ENCODE data around the gene MPPED1. TPM values are rescaled to one million over a fixed set of nuclear protein-coding genes. Genes with fewer than 3 reads are reported as not detected.

MPPED1 gene
- total RNA-seq, 1 donor from 2014 or later: not detected

GRCh38 chr22:43409800-43410199, 2.0 kb upstream of the MPPED1 start:
- H3K9me3 Mint-ChIP-seq (ENCODE audit: unreplicated experiment): peaks cover 2% of the 10 kb centered on the region
- Histone ChIP-seq H3K36me3 (ENCODE audit: insufficient read depth, low read length) (no peaks in the 10 kb centered on the region), H3K9ac (ENCODE audit: low read length) (no peak overlapping the region), H3K27ac (ENCODE audit: low read depth, low read length) (no peak overlapping the region), H3K4me1 (ENCODE audit: insufficient read depth, low read length) (no peaks in the 10 kb centered on the region), H3K79me2 (ENCODE audit: insufficient read depth, low read length) (no peaks in the 10 kb centered on the region), H3K27me3 (ENCODE audit: insufficient read depth, low read length) (peaks cover 43% of the 10 kb centered on the region), H4K20me1 (ENCODE audit: insufficient read depth, low read length) (no peaks in the 10 kb centered on the region), H3K4me3 (ENCODE audit: insufficient read depth, low read depth, low read length) (no peak overlapping the region), H2AFZ (ENCODE audit: low read depth, low read length) (no peak overlapping the region), H3K4me2 (ENCODE audit: low read length) (no peak overlapping the region), H3K9me3 (ENCODE audit: insufficient read depth, low read depth, low read length) (no peaks in the 10 kb centered on the region)
- no peaks in the 10 kb centered on the region for H3K4me1 Mint-ChIP-seq (ENCODE audit: low read depth, unreplicated experiment)
- FAIRE-seq: no peak
- H3K27ac Mint-ChIP-seq (ENCODE audit: unreplicated experiment): no peak overlapping the region
- H3K27me3 Mint-ChIP-seq (ENCODE audit: low read depth, unreplicated experiment): peaks cover 73% of the 10 kb centered on the region
- H3K36me3 Mint-ChIP-seq (ENCODE audit: low read depth, unreplicated experiment): no peaks in the 10 kb centered on the region
- no peak for DNase-seq (ENCODE audit: low read depth)
- TF ChIP-seq CTCF (IDR thresholded peaks at IDR 0.05; ENCODE audit: insufficient read depth, low read depth, low read length) (no peak), EZH2 (IDR thresholded peaks at IDR 0.05; ENCODE audit: insufficient read depth, low read length) (no peak)
- H3K4me3 Mint-ChIP-seq (ENCODE audit: unreplicated experiment): no peak overlapping the region

GRCh38 chr22:43411040-43411868, 560 bp upstream of the MPPED1 start:
- Histone ChIP-seq H2AFZ (ENCODE audit: low read depth, low read length) (no peak overlapping the region), H3K79me2 (ENCODE audit: insufficient read depth, low read length) (no peaks in the 10 kb centered on the region), H3K36me3 (ENCODE audit: insufficient read depth, low read length) (no peaks in the 10 kb centered on the region), H3K9me3 (ENCODE audit: insufficient read depth, low read depth, low read length) (no peaks in the 10 kb centered on the region), H3K4me1 (ENCODE audit: insufficient read depth, low read length) (no peaks in the 10 kb centered on the region), H3K4me2 (ENCODE audit: low read length) (no peak overlapping the region), H3K27ac (ENCODE audit: low read depth, low read length) (no peak overlapping the region), H3K9ac (ENCODE audit: low read length) (no peak overlapping the region), H3K4me3 (ENCODE audit: insufficient read depth, low read depth, low read length) (no peak overlapping the region), H3K27me3 (ENCODE audit: insufficient read depth, low read length) (peaks cover 52% of the 10 kb centered on the region), H4K20me1 (ENCODE audit: insufficient read depth, low read length) (no peaks in the 10 kb centered on the region)
- FAIRE-seq: no peak
- H3K36me3 Mint-ChIP-seq (ENCODE audit: low read depth, unreplicated experiment): no peaks in the 10 kb centered on the region
- DNase-seq (ENCODE audit: low read depth): no peak
- H3K4me3 Mint-ChIP-seq (ENCODE audit: unreplicated experiment): no peak overlapping the region
- TF ChIP-seq CTCF (IDR thresholded peaks at IDR 0.05; ENCODE audit: insufficient read depth, low read depth, low read length) (no peak), EZH2 (IDR thresholded peaks at IDR 0.05; ENCODE audit: insufficient read depth, low read length) (peak; percentile 64)
- H3K27ac Mint-ChIP-seq (ENCODE audit: unreplicated experiment): no peak overlapping the region
- H3K9me3 Mint-ChIP-seq (ENCODE audit: unreplicated experiment): peaks cover 2% of the 10 kb centered on the region
- peaks cover 79% of the 10 kb centered on the region for H3K27me3 Mint-ChIP-seq (ENCODE audit: low read depth, unreplicated experiment)
- H3K4me1 Mint-ChIP-seq (ENCODE audit: low read depth, unreplicated experiment): no peaks in the 10 kb centered on the region

Data from astrocyte (in vitro differentiated cells and primary cell).